Stomach (tissue), 4 donors: Measurements from ENCODE around the gene TMEM132D.

Source experiments
- EP300 ChIP-seq: sonication (generic); formaldehyde crosslinking; IDR thresholded peaks from one replicate; pipeline ENCODE4 v1.6.1; 2017; ENCODE audit warnings: antibody characterized with exemption
- POLR2A ChIP-seq, 4 donors: fragments of 450-650 bp; IDR thresholded peaks; one replicate each; pipeline ENCODE4 v1.6.1; 2016; ENCODE audit warnings: antibody characterized with exemption in 4 of 4, control low read depth in 2 of 4, mild to moderate bottlenecking in 1 of 4, moderate library complexity in 1 of 4
- TF ChIP-seq, protein P1 (sequence below), 7 experiments: fragments of 450-650 bp in 4 of 7; fragments of 200-600 bp in 3 of 7; sonication (generic) in 3 of 7; IDR thresholded peaks; one replicate each; pipeline ENCODE4 v1.5.1; 2016 to 2019; ENCODE audit warnings: antibody characterized with exemption in 7 of 7, control low read depth in 2 of 7, mild to moderate bottlenecking in 1 of 7

DNA sequence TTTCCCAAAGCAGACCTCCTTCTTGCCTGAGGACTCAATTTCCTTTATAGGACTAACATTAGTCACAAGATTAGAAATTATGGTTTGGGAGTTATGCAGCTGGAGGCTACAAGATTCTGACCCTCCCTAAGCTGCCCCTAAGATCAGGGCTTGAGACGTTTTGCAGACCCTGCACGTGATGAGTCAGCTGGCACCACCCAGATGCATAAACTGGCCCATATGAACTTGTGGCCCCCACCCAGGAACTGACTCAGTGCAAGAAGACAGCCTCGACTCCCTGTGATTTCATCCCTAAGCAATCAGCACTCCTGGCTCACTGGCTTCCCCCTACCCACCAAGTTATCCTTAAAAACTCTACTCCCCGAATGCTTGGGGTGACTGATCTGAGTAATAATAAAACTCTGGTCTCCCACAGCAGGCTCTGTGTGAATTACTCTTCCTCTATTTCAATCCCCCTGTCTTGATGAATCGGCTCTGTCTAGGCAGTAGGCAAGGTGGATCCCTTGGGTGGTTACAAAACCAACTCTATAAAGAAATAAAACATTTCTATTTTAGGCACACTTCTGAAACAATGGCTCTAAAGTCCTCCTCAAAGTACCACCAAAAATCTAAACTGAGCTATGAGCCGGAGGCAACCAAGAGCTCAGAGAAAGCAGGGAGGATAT lies 233.4 kb downstream of the TMEM132D start:
- TF ChIP-seq EP300 (no peak), POLR2A (IDR thresholded peaks at IDR 0.05) (no peak)
- TF ChIP-seq, protein P1, sequence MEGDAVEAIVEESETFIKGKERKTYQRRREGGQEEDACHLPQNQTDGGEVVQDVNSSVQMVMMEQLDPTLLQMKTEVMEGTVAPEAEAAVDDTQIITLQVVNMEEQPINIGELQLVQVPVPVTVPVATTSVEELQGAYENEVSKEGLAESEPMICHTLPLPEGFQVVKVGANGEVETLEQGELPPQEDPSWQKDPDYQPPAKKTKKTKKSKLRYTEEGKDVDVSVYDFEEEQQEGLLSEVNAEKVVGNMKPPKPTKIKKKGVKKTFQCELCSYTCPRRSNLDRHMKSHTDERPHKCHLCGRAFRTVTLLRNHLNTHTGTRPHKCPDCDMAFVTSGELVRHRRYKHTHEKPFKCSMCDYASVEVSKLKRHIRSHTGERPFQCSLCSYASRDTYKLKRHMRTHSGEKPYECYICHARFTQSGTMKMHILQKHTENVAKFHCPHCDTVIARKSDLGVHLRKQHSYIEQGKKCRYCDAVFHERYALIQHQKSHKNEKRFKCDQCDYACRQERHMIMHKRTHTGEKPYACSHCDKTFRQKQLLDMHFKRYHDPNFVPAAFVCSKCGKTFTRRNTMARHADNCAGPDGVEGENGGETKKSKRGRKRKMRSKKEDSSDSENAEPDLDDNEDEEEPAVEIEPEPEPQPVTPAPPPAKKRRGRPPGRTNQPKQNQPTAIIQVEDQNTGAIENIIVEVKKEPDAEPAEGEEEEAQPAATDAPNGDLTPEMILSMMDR (IDR thresholded peaks at IDR 0.05) = no peak
